ENCODE results near the gene OPA1.

DNA sequence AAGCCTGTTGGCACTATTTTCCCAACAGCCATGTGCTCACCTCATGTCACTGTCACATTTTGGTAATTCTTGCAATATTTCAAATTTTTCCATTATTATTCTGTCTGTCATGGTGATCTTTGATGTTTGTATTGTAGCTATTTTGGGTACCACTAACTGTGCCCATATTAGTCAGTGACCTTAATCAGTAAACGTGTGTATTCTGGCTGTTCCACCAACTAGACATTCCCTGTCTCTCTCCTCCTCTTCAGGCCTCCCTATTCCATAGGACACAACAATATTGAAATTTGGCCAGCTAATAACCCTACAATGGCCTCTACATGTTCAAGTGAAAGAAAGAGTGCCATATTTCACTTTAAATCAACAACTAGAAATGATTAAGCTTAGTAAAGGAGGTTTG lies 88.6 kb downstream of the OPA1 start:
- TF ChIP-seq GATA3 (IDR thresholded peaks at IDR 0.05; ENCODE audit: low read depth, low read length) (no peak), GATA2 (IDR thresholded peaks at IDR 0.05; ENCODE audit: low read depth, low read length) (no peak)
